GM23338 (cell line): ENCODE data around the gene MAST2. TPM values are rescaled to one million over a fixed set of nuclear protein-coding genes. Genes with fewer than 3 reads are reported as not detected.

Source experiments
- ATAC-seq: fragments of 200-7000 bp; cut with Tn5 transposase; 3 replicates; pipeline ENCODE4 v1.9.1; 2020
- DNase-seq: peaks from one replicate; pipeline ENCODE4 v3.0.0-alpha.2; 2015; ENCODE audit warnings: low spot score
- H2AFZ ChIP-seq: fragments of 200-600 bp; sonication (generic); 2 replicates; pipeline ENCODE4 v1.8.0; 2016; ENCODE audit warnings: antibody characterized with exemption, mild to moderate bottlenecking, moderate library complexity
- H3F3A ChIP-seq: fragments of 200-600 bp; sonication (generic); replicated peaks from 2 replicates; pipeline ENCODE4 v1.8.0; 2017; ENCODE audit warnings: antibody characterized with exemption, mixed run types, low read depth
- H3K27ac ChIP-seq: fragments of 200-600 bp; sonication (generic); 2 replicates; pipeline ENCODE4 v1.6.1; 2016; ENCODE audit warnings: low read depth
- H3K27me3 ChIP-seq: fragments of 200-600 bp; sonication (generic); 2 replicates; pipeline ENCODE4 v1.8.0; 2016; ENCODE audit warnings: mild to moderate bottlenecking, mixed run types, moderate library complexity; ENCODE audit not compliant: insufficient read depth
- H3K36me3 ChIP-seq: fragments of 200-600 bp; sonication (generic); 2 replicates; pipeline ENCODE4 v1.8.0; 2016; ENCODE audit warnings: mild to moderate bottlenecking; ENCODE audit not compliant: insufficient read depth
- H3K4me1 ChIP-seq: fragments of 200-600 bp; sonication (generic); 2 replicates; pipeline ENCODE4 v1.8.0; 2016; ENCODE audit warnings: mild to moderate bottlenecking, moderate library complexity; ENCODE audit not compliant: insufficient read depth
- H3K4me2 ChIP-seq: fragments of 200-600 bp; sonication (generic); 2 replicates; pipeline ENCODE4 v1.7.1; 2017; ENCODE audit warnings: mixed run types
- H3K4me3 ChIP-seq: fragments of 200-600 bp; sonication (generic); 2 replicates; pipeline ENCODE4 v1.6.1; 2016; ENCODE audit warnings: mixed run types
- H3K79me2 ChIP-seq: fragments of 200-600 bp; sonication (generic); replicated peaks from 2 replicates; pipeline ENCODE4 v1.8.0; 2017; ENCODE audit warnings: mild to moderate bottlenecking; ENCODE audit not compliant: insufficient read depth
- H3K9me2 ChIP-seq: fragments of 200-600 bp; sonication (generic); 2 replicates; pipeline ENCODE4 v1.8.0; 2017; ENCODE audit not compliant: insufficient read depth
- H4K20me1 ChIP-seq: fragments of 200-600 bp; sonication (generic); replicated peaks from 2 replicates; pipeline ENCODE4 v1.8.0; 2017; ENCODE audit warnings: mild to moderate bottlenecking; ENCODE audit not compliant: insufficient read depth
- H3K27ac Mint-ChIP-seq: 2 replicates; pipeline ENCODE4 v1.8.0; 2020; ENCODE audit warnings: inconsistent platforms, mild to moderate bottlenecking, moderate library complexity, mixed read lengths
- H3K27me3 Mint-ChIP-seq: 3 replicates; pipeline ENCODE4 v1.8.0; 2022; ENCODE audit warnings: low read depth, mild to moderate bottlenecking, moderate library complexity, mixed read lengths, inconsistent platforms; ENCODE audit not compliant: insufficient read depth, poor library complexity
- H3K36me3 Mint-ChIP-seq: 3 replicates; pipeline ENCODE4 v1.8.0; 2021; ENCODE audit warnings: low read depth, mild to moderate bottlenecking, inconsistent platforms, moderate library complexity, mixed read lengths
- H3K4me1 Mint-ChIP-seq: 3 replicates; pipeline ENCODE4 v1.8.0; 2020; ENCODE audit warnings: mild to moderate bottlenecking, inconsistent platforms, mixed read lengths
- H3K4me3 Mint-ChIP-seq: 3 replicates; pipeline ENCODE4 v1.8.0; 2021; ENCODE audit warnings: moderate library complexity, mild to moderate bottlenecking, inconsistent platforms, mixed read lengths
- H3K9me3 Mint-ChIP-seq: 3 replicates; pipeline ENCODE4 v1.8.0; 2020; ENCODE audit warnings: moderate library complexity, mild to moderate bottlenecking, inconsistent platforms, mixed read lengths
- CREB1 ChIP-seq: fragments of 250-450 bp; sonication (Bioruptor Pico); IDR thresholded peaks from 2 replicates; pipeline ENCODE4 v1.5.0; 2020; ENCODE audit warnings: low read depth, mild to moderate bottlenecking, moderate library complexity
- CTCF ChIP-seq, 2 experiments: fragments of 200-600 bp in 1 of 2; sonication (generic) in 1 of 2; conservative IDR thresholded peaks; 2 replicates each; pipeline versions ENCODE4 v1.5.1 to v1.6.1; 2016 to 2017; ENCODE audit warnings: antibody characterized with exemption in 2 of 2, low read depth in 2 of 2, mild to moderate bottlenecking in 2 of 2, moderate library complexity in 1 of 2
- ETS1 ChIP-seq: IDR thresholded peaks from 2 replicates; pipeline ENCODE4 v1.6.1; 2016; ENCODE audit warnings: antibody characterized with exemption
- EZH2 ChIP-seq: fragments of 200-600 bp; sonication (generic); IDR thresholded peaks from one replicate; pipeline ENCODE4 v1.8.0; 2017; ENCODE audit warnings: antibody characterized with exemption, mild to moderate bottlenecking, low read depth; ENCODE audit not compliant: unreplicated experiment
- EZH2phosphoT487 ChIP-seq: fragments of 200-600 bp; sonication (generic); IDR thresholded peaks from one replicate; pipeline ENCODE4 v1.8.1; 2018; ENCODE audit warnings: antibody characterized with exemption; ENCODE audit not compliant: unreplicated experiment
- JUNB ChIP-seq: IDR thresholded peaks from one replicate; pipeline ENCODE4 v1.6.1; 2016; ENCODE audit warnings: antibody characterized with exemption; ENCODE audit not compliant: unreplicated experiment
- NANOG ChIP-seq: IDR thresholded peaks from 2 replicates; pipeline ENCODE4 v1.6.1; 2016; ENCODE audit warnings: antibody characterized with exemption, borderline replicate concordance
- POLR2AphosphoS5 ChIP-seq: IDR thresholded peaks from 2 replicates; pipeline ENCODE4 v1.6.1; 2016; ENCODE audit warnings: antibody characterized with exemption, low read depth
- REST ChIP-seq: IDR thresholded peaks from one replicate; pipeline ENCODE4 v1.6.1; 2018; ENCODE audit warnings: antibody characterized with exemption; ENCODE audit not compliant: unreplicated experiment
- STAT1 ChIP-seq: IDR thresholded peaks from one replicate; pipeline ENCODE4 v1.6.1; 2016; ENCODE audit warnings: antibody characterized with exemption; ENCODE audit not compliant: unreplicated experiment
- ZNF114 ChIP-seq: fragments of 250-450 bp; sonication (Bioruptor Pico); IDR thresholded peaks from 2 replicates; pipeline ENCODE4 v1.5.0; 2020; ENCODE audit warnings: mild to moderate bottlenecking, moderate library complexity
- ZNF331 ChIP-seq: fragments of 250-450 bp; sonication (Bioruptor Pico); IDR thresholded peaks from 2 replicates; pipeline ENCODE4 v1.5.0; 2020; ENCODE audit warnings: low read depth, mild to moderate bottlenecking, moderate library complexity
- ZNF462 ChIP-seq: fragments of 250-450 bp; sonication (Bioruptor Pico); IDR thresholded peaks from 2 replicates; pipeline ENCODE4 v1.5.0; 2020; ENCODE audit warnings: mild to moderate bottlenecking, moderate library complexity
- polyA plus RNA-seq: library from polyadenylated mRNA; unstranded; fragments of >200 nt; fragmentation: Nextera tagmentation; extraction: Ambion mirVana; gene quantifications from 2 replicates; pipeline ENCODE4 v1.2.1, GENCODE V29; 2016
- total RNA-seq: library from RNA; depleted of rRNA; stranded (reverse); fragments of >200 nt; shearing (Covaris generic); gene quantifications from 2 replicates; pipeline ENCODE4 v1.2.3, GENCODE V29; 2014

Gene MAST2
- total and polyA plus RNA-seq, 2 experiments from 2014 or later = 11.5 to 57.7 TPM

- no peaks in the 10 kb centered on the region for H3K4me1 ChIP-seq
- no peaks in the 10 kb centered on the region; the same call in 1 of the 2 replicates for H4K20me1 ChIP-seq
- H3K9me2 ChIP-seq = no peaks in the 10 kb centered on the region
- ATAC-seq (no peak), DNase-seq (no peak)
- H3K4me3 Mint-ChIP-seq = no peak overlapping the region
- no peak overlapping the region for H2AFZ ChIP-seq
- no peaks in the 10 kb centered on the region for H3K27me3 Mint-ChIP-seq
- H3K4me1 Mint-ChIP-seq = no peaks in the 10 kb centered on the region
- no peaks in the 10 kb centered on the region for H3K36me3 ChIP-seq
- no peak overlapping the region for H3K27ac Mint-ChIP-seq
- H3K79me2 ChIP-seq = peaks cover 8% of the 10 kb centered on the region; the same call in 1 of the 2 replicates
- H3F3A ChIP-seq = no peaks in the 10 kb centered on the region
- no peaks in the 10 kb centered on the region for H3K9me3 Mint-ChIP-seq
- no peak overlapping the region for H3K4me3 ChIP-seq
- H3K27me3 ChIP-seq = no peaks in the 10 kb centered on the region
- H3K27ac ChIP-seq = no peak overlapping the region
- peaks cover 11% of the 10 kb centered on the region; the same call in 2 of the 3 replicates for H3K36me3 Mint-ChIP-seq
- H3K4me2 ChIP-seq = no peak overlapping the region
- TF ChIP-seq ETS1 = no peak
- no peak for TF ChIP-seq ZNF462 (CRISPR knock-in tag)
- no peak for TF ChIP-seq EZH2phosphoT487
- no peak for TF ChIP-seq ZNF331
- no peak for TF ChIP-seq JUNB
- TF ChIP-seq POLR2AphosphoS5 = no peak
- no peak for TF ChIP-seq NANOG
- no peak for TF ChIP-seq EZH2
- TF ChIP-seq REST = no peak
- no peak for TF ChIP-seq ZNF114 (CRISPR knock-in tag)
- no peak for TF ChIP-seq CREB1
- TF ChIP-seq CTCF (conservative IDR thresholded peaks at IDR 0.05; ENCODE audit: low read depth in 2 of 2) = no peak
- TF ChIP-seq STAT1 = no peak
Measured at GRCh38 chr1:45836451-45836850, 33.0 kb downstream of the MAST2 start.
